Right lobe of liver (tissue), 4 donors: ENCODE results near the gene ZDHHC14.

ENCODE experiments used
- POLR2A ChIP-seq: fragments of 450-650 bp; IDR thresholded peaks from one replicate; pipeline ENCODE4 v1.6.1; 2017; ENCODE audit warnings: antibody characterized with exemption, mild to moderate bottlenecking
- TF ChIP-seq, protein P1 (sequence below), 4 donors: fragments of 200-600 bp in 3 of 4; fragments of 450-650 bp in 1 of 4; IDR thresholded peaks; one replicate each; pipeline versions ENCODE4 v1.5.1 to v1.8.0; 2016 to 2022; ENCODE audit warnings: antibody characterized with exemption in 4 of 4, mild to moderate bottlenecking in 2 of 4
- donor health status: DM: no; HTN: no; CAD: no.
- donor health status: DM: no; HTN: no; CAD: no.
- donor health status: DM: no; HTN: yes; CAD: no.

DNA sequence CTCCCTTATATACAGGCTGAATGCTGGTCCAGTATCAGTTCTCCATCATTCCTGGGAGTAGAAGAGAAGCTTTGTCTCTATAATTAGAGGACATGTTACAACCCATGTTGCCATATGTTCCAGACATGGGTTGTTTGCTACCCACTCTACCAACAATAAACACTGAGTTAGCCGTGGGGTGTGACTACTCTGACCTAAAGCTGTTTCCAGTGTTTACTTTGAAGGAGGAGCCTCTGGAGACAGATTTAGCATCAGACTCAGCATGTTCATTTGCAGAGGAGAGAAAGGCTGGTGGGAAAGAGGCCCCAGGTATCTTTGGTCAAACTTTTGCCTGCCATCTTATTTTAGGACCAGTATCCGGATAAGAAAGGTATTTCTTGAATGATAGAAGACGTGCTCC is 284.2 kb downstream of the ZDHHC14 start:
- TF ChIP-seq, protein P1, sequence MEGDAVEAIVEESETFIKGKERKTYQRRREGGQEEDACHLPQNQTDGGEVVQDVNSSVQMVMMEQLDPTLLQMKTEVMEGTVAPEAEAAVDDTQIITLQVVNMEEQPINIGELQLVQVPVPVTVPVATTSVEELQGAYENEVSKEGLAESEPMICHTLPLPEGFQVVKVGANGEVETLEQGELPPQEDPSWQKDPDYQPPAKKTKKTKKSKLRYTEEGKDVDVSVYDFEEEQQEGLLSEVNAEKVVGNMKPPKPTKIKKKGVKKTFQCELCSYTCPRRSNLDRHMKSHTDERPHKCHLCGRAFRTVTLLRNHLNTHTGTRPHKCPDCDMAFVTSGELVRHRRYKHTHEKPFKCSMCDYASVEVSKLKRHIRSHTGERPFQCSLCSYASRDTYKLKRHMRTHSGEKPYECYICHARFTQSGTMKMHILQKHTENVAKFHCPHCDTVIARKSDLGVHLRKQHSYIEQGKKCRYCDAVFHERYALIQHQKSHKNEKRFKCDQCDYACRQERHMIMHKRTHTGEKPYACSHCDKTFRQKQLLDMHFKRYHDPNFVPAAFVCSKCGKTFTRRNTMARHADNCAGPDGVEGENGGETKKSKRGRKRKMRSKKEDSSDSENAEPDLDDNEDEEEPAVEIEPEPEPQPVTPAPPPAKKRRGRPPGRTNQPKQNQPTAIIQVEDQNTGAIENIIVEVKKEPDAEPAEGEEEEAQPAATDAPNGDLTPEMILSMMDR (IDR thresholded peaks at IDR 0.05), result no peak
- no peak for TF ChIP-seq POLR2A
